ENCODE measurements around the gene KIF2C.
"Not testable (repeated sequence)": the region's sequence is repeated elsewhere in the genome, so short reads cannot be mapped to it uniquely, and the experiment has no call there.

Gene KIF2C

GRCh38 chr1:44812822-44813543 is 73.3 kb downstream of the KIF2C start:
- DNase-seq = peak in 4 of 14 donors; percentile 50 to 64 (median 56)

- not testable (repeated sequence) for DNase-seq
Observed at GRCh38 chr1:44815926-44816325, 76.3 kb downstream of the KIF2C start.

- DNase-seq = no peak
Observed at GRCh38 chr1:44817307-44817706, 77.7 kb downstream of the KIF2C start.

Data from C1 segment of cervical spinal cord (tissue), 14 donors.